HepG2 (cell line): ENCODE measurements around the gene SFTPB. TPM values are rescaled to one million over a fixed set of nuclear protein-coding genes. Genes with fewer than 3 reads are reported as not detected.
A peak's percentile ranks its signal among the peaks of the same experiment; 100 is the strongest.

ENCODE experiments used
- ARID2 ChIP-seq: sonication (generic); formaldehyde crosslinking; IDR thresholded peaks from 2 replicates; pipeline ENCODE4 v1.8.1; 2022; ENCODE audit warnings: mild to moderate bottlenecking, missing genetic modification reagents, borderline replicate concordance
- HOXA9 ChIP-seq: sonication (generic); formaldehyde crosslinking; IDR thresholded peaks from 2 replicates; pipeline ENCODE4 v1.8.1; 2022; ENCODE audit warnings: missing genetic modification reagents, mild to moderate bottlenecking, moderate library complexity, borderline replicate concordance
- NRL ChIP-seq: sonication (generic); formaldehyde crosslinking; IDR thresholded peaks from 2 replicates; pipeline ENCODE4 v1.5.0; 2020; ENCODE audit warnings: missing genetic modification reagents, mild to moderate bottlenecking, moderate library complexity, borderline replicate concordance
- YEATS2 ChIP-seq: sonication (generic); formaldehyde crosslinking; IDR thresholded peaks from 2 replicates; pipeline ENCODE4 v1.4.0; 2020; ENCODE audit warnings: missing genetic modification reagents, borderline replicate concordance
- ZMAT3 ChIP-seq: sonication (generic); formaldehyde crosslinking; conservative IDR thresholded peaks from 2 replicates; pipeline ENCODE4 v1.7.0; 2021; ENCODE audit warnings: missing genetic modification reagents
- ZNF7 ChIP-seq: IDR thresholded peaks from 2 replicates; pipeline ENCODE4 v1.6.1; 2016; ENCODE audit warnings: missing biosample characterization, missing genetic modification reagents
- ZSCAN20 ChIP-seq: sonication (generic); formaldehyde crosslinking; IDR thresholded peaks from 2 replicates; pipeline ENCODE4 v1.4.0; 2020; ENCODE audit warnings: missing genetic modification reagents, mild to moderate bottlenecking, borderline replicate concordance
- polyA plus RNA-seq, 8 experiments: library from polyadenylated mRNA; depleted of rRNA in 3 of 8; stranded (reverse) in 7 of 8; unstranded in 1 of 8; fragments of >200 nt; fragmentation: Illumina TruSeq in 4 of 8; extraction: Trizol in 4 of 8; gene quantifications; 2 replicates each; pipeline versions ENCODE4 v1.2.1 to v1.2.3, GENCODE V29; 2011 to 2016; ENCODE audit warnings: low read depth in 4 of 8, missing spikeins in 1 of 8, mixed read lengths in 1 of 8; ENCODE audit not compliant: insufficient read depth in 1 of 8
- total RNA-seq, 5 experiments: library from RNA; depleted of rRNA; stranded (reverse); fragments of >200 nt; fragmentation: Illumina TruSeq; extraction: Trizol; gene quantifications; 2 replicates each; pipeline ENCODE4 v1.2.3, GENCODE V29; 2016; ENCODE audit warnings: low read depth in 1 of 5
- TF ChIP-seq, protein P1 (sequence below): fragments of 450-650 bp; IDR thresholded peaks from 2 replicates; pipeline ENCODE4 v1.6.1; 2017; ENCODE audit warnings: mild to moderate bottlenecking
- TF ChIP-seq, protein P2 (sequence below): sonication (generic); formaldehyde crosslinking; IDR thresholded peaks from 2 replicates; pipeline ENCODE4 v1.4.0; 2020; ENCODE audit warnings: missing genetic modification reagents, borderline replicate concordance
- TF ChIP-seq, protein P3 (sequence below): sonication (generic); formaldehyde crosslinking; IDR thresholded peaks from 2 replicates; pipeline ENCODE4 v1.5.1; 2020; ENCODE audit warnings: mild to moderate bottlenecking, missing genetic modification reagents, borderline replicate concordance
- TF ChIP-seq, protein P4 (sequence below): sonication (generic); formaldehyde crosslinking; IDR thresholded peaks from 2 replicates; pipeline ENCODE4 v1.5.1; 2020; ENCODE audit warnings: mild to moderate bottlenecking, missing genetic modification reagents

Gene SFTPB
- total and polyA plus RNA-seq, 2 of the 13 experiments (the other 11 are each of a cell fraction or from before 2014, with no cell fraction given): not detected

DNA sequence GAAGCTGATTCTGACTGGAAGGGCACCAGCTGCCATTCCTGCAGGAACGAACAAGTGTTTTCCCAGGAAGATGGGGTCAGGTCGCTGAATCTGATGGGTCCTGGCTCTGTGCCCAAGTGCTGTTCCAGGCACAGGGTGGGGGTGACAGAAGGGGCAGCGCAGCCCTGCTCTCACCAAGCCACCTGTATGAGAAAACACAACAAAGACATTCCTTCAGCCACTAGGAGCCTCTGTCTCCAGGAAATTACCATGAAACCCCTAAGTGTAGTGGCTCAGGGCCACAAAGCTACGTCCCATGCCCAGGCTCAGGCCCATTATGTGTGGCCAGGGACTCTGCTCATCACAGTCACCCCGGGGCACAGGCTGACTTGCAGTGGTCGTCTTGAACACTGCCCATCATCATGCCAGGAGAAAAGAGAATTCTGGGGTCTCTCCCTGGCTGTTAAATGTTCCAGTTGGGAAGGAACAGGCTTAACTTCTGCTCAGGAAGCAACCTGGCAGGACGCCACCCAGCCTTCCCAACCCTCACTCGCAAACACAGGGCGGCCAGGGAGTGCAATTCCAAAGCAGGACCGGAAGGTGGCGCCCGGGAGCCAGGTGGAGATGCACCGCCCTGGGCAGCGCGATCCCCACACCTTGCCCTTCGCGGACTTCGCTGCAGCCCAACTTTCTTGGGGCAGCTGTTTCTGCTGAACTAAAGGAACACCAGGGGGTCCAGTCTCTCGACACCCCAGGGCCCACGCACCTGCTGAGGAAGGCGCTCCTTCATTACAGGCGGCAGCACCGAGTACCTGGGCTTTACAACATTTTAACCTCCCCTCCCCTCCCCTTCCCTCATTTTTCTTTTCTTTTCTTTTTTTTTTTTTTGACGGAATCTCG lies 11.0 kb upstream of the SFTPB start (continued):
- TF ChIP-seq ZSCAN20 (CRISPR knock-in tag) (no peak), YEATS2 (CRISPR knock-in tag) (no peak), ZNF7 (no peak), ARID2 (CRISPR knock-in tag) (no peak), ZMAT3 (CRISPR knock-in tag) (no peak), NRL (CRISPR knock-in tag) (peak; percentile 59; the same call in 1 of the 2 replicates), HOXA9 (CRISPR knock-in tag) (no peak)
- TF ChIP-seq, protein P1, sequence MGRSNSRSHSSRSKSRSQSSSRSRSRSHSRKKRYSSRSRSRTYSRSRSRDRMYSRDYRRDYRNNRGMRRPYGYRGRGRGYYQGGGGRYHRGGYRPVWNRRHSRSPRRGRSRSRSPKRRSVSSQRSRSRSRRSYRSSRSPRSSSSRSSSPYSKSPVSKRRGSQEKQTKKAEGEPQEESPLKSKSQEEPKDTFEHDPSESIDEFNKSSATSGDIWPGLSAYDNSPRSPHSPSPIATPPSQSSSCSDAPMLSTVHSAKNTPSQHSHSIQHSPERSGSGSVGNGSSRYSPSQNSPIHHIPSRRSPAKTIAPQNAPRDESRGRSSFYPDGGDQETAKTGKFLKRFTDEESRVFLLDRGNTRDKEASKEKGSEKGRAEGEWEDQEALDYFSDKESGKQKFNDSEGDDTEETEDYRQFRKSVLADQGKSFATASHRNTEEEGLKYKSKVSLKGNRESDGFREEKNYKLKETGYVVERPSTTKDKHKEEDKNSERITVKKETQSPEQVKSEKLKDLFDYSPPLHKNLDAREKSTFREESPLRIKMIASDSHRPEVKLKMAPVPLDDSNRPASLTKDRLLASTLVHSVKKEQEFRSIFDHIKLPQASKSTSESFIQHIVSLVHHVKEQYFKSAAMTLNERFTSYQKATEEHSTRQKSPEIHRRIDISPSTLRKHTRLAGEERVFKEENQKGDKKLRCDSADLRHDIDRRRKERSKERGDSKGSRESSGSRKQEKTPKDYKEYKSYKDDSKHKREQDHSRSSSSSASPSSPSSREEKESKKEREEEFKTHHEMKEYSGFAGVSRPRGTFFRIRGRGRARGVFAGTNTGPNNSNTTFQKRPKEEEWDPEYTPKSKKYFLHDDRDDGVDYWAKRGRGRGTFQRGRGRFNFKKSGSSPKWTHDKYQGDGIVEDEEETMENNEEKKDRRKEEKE: no peak
- TF ChIP-seq, protein P2, sequence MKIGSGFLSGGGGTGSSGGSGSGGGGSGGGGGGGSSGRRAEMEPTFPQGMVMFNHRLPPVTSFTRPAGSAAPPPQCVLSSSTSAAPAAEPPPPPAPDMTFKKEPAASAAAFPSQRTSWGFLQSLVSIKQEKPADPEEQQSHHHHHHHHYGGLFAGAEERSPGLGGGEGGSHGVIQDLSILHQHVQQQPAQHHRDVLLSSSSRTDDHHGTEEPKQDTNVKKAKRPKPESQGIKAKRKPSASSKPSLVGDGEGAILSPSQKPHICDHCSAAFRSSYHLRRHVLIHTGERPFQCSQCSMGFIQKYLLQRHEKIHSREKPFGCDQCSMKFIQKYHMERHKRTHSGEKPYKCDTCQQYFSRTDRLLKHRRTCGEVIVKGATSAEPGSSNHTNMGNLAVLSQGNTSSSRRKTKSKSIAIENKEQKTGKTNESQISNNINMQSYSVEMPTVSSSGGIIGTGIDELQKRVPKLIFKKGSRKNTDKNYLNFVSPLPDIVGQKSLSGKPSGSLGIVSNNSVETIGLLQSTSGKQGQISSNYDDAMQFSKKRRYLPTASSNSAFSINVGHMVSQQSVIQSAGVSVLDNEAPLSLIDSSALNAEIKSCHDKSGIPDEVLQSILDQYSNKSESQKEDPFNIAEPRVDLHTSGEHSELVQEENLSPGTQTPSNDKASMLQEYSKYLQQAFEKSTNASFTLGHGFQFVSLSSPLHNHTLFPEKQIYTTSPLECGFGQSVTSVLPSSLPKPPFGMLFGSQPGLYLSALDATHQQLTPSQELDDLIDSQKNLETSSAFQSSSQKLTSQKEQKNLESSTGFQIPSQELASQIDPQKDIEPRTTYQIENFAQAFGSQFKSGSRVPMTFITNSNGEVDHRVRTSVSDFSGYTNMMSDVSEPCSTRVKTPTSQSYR: no peak
- TF ChIP-seq, protein P3, sequence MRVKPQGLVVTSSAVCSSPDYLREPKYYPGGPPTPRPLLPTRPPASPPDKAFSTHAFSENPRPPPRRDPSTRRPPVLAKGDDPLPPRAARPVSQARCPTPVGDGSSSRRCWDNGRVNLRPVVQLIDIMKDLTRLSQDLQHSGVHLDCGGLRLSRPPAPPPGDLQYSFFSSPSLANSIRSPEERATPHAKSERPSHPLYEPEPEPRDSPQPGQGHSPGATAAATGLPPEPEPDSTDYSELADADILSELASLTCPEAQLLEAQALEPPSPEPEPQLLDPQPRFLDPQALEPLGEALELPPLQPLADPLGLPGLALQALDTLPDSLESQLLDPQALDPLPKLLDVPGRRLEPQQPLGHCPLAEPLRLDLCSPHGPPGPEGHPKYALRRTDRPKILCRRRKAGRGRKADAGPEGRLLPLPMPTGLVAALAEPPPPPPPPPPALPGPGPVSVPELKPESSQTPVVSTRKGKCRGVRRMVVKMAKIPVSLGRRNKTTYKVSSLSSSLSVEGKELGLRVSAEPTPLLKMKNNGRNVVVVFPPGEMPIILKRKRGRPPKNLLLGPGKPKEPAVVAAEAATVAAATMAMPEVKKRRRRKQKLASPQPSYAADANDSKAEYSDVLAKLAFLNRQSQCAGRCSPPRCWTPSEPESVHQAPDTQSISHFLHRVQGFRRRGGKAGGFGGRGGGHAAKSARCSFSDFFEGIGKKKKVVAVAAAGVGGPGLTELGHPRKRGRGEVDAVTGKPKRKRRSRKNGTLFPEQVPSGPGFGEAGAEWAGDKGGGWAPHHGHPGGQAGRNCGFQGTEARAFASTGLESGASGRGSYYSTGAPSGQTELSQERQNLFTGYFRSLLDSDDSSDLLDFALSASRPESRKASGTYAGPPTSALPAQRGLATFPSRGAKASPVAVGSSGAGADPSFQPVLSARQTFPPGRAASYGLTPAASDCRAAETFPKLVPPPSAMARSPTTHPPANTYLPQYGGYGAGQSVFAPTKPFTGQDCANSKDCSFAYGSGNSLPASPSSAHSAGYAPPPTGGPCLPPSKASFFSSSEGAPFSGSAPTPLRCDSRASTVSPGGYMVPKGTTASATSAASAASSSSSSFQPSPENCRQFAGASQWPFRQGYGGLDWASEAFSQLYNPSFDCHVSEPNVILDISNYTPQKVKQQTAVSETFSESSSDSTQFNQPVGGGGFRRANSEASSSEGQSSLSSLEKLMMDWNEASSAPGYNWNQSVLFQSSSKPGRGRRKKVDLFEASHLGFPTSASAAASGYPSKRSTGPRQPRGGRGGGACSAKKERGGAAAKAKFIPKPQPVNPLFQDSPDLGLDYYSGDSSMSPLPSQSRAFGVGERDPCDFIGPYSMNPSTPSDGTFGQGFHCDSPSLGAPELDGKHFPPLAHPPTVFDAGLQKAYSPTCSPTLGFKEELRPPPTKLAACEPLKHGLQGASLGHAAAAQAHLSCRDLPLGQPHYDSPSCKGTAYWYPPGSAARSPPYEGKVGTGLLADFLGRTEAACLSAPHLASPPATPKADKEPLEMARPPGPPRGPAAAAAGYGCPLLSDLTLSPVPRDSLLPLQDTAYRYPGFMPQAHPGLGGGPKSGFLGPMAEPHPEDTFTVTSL (CRISPR knock-in tag): no peak
- TF ChIP-seq, protein P4, sequence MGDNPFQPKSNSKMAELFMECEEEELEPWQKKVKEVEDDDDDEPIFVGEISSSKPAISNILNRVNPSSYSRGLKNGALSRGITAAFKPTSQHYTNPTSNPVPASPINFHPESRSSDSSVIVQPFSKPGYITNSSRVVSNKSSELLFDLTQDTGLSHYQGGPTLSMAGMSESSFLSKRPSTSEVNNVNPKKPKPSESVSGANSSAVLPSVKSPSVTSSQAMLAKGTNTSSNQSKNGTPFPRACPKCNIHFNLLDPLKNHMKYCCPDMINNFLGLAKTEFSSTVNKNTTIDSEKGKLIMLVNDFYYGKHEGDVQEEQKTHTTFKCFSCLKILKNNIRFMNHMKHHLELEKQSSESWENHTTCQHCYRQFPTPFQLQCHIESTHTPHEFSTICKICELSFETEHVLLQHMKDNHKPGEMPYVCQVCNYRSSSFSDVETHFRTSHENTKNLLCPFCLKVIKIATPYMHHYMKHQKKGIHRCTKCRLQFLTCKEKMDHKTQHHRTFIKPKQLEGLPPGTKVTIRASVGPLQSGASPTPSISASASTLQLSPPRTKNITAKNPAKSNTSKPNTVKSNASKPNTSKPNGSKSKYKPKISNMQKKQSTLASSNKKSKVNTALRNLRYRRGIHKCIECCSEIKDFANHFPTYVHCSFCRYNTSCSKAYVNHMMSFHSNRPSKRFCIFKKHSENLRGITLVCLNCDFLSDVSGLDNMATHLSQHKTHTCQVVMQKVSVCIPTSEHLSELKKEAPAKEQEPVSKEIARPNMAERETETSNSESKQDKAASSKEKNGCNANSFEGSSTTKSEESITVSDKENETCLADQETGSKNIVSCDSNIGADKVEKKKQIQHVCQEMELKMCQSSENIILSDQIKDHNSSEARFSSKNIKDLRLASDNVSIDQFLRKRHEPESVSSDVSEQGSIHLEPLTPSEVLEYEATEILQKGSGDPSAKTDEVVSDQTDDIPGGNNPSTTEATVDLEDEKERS: 0 out of 2 replicates have a peak, but pooled peaks have one; percentile 46
